HT1080 (cell line): ENCODE results near the gene IAH1. TPM values are rescaled to one million over a fixed set of nuclear protein-coding genes. Genes with fewer than 3 reads are reported as not detected.
A peak's percentile ranks its signal among the peaks of the same experiment; 100 is the strongest.
"Not testable (repeated sequence)": the region's sequence is repeated elsewhere in the genome, so short reads cannot be mapped to it uniquely, and the experiment has no call there.

Experiments used
- DNase-seq: peaks from one replicate; pipeline ENCODE4 v3.0.0-alpha.2; 2015; ENCODE audit warnings: low read depth
- total RNA-seq: library from RNA; depleted of rRNA; stranded (reverse); fragments of >200 nt; shearing (Covaris generic); gene quantifications from 2 replicates; pipeline ENCODE4 v1.2.3, GENCODE V29; 2014

IAH1 gene
- total RNA-seq, 1 experiment from 2014 or later = 11.4 TPM

GRCh38 chr2:9472511-9472910 lies 1.8 kb upstream of the IAH1 start:
- no peak for DNase-seq

- no peak for DNase-seq
Measured at GRCh38 chr2:9473308-9473984, 905 bp upstream of the IAH1 start.

DNA sequence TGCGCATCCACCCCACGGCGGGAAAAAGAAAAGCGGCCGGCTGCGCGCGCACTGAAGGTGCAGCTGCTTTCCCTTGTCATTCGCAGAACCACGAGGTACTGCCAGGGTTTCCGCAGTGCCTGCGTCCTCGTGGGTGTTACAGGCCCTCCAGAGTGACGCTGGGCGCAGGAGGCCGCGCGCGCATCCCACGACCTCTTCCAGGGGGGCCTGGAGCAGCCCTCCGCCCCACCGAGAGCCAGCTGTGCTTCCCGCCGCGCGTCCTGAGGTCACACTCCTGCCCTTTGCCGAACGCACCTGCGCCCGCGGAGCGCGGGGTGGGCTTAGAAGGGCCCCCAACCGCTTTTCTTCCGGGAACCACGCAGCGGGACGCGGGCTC lies 378 bp upstream of the IAH1 start:
- DNase-seq = no peak

GRCh38 chr2:9477914-9478313 lies 3.6 kb downstream of the IAH1 start:
- DNase-seq = no peak

GRCh38 chr2:9478526-9478925 lies 4.2 kb downstream of the IAH1 start:
- no peak for DNase-seq

- DNase-seq = no peak
Measured at GRCh38 chr2:9480157-9480556, 5.8 kb downstream of the IAH1 start.

DNA sequence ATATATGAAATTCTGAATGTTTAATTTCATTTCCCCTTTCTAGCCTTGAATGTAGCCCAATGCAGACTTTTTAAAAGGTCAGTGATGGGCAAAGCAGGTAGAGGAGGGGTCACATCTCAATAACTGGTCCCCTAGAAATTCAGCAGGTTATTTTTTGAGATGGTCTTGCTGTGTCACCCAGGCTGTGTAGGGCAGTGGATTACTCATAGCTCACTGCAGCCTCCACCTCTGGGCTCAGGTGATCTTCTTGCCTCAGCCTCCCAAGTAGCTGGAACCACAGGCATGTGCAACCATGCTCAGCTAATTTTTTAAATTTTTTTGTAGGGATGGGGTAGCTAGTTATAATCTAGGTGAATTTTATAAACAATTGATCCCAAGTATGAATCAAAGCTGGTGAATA lies 8.8 kb downstream of the IAH1 start:
- no peak for DNase-seq

- no peak for DNase-seq
Measured at GRCh38 chr2:9484533-9484932, 10.2 kb downstream of the IAH1 start.

GRCh38 chr2:9488583-9489547 lies 14.5 kb downstream of the IAH1 start:
- DNase-seq = no peak

- DNase-seq = no peak
Measured at GRCh38 chr2:9490789-9491188, 16.4 kb downstream of the IAH1 start.

- DNase-seq = no peak
Measured at GRCh38 chr2:9492927-9493326, 18.6 kb downstream of the IAH1 start.

DNA sequence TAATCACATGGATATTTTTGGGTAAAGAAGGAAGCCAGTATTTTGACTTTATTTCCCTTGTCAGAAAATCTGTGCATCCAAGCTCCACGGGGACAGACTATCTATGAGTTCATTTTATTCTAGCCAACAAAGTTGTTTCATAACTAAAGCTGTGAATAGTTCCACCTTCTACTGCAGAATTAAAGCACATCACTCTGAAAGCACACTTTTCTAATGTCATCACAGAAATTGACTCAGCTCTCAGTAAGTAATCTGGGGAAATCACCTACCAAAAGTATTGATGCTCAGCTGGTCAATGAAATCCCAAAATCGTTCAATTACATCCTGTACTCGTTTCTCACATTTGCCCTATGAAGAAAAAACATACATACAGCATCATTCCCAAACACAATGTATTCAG lies 19.1 kb downstream of the IAH1 start:
- DNase-seq = no peak

DNA sequence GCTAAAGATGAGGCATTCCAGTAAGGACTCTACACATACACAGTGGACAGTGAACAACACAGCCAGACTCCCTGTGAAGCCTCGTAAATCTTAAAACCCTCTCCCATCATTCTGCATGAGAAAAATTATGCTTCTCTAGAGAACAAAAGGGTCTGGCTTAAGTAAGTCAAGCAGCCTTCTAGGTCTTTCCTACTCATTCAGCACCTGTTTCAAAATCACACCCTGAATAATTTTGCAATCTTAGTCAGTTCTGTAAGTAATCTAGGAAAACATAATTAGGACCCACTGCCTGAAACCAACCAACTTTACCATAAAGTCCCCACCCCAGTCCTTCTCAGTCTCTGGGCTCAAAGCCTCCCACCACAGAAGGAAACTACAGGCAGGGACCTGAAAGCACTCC lies 19.7 kb downstream of the IAH1 start:
- DNase-seq = no peak

- DNase-seq = no peak
Measured at GRCh38 chr2:9497017-9497416, 22.7 kb downstream of the IAH1 start.

- DNase-seq = peak; percentile 15
Measured at GRCh38 chr2:9498210-9498609, 23.9 kb downstream of the IAH1 start.

GRCh38 chr2:9508931-9509330 lies 34.6 kb downstream of the IAH1 start:
- DNase-seq = no peak

- not testable (repeated sequence) for DNase-seq
Measured at GRCh38 chr2:9513946-9514345, 39.6 kb downstream of the IAH1 start.

DNA sequence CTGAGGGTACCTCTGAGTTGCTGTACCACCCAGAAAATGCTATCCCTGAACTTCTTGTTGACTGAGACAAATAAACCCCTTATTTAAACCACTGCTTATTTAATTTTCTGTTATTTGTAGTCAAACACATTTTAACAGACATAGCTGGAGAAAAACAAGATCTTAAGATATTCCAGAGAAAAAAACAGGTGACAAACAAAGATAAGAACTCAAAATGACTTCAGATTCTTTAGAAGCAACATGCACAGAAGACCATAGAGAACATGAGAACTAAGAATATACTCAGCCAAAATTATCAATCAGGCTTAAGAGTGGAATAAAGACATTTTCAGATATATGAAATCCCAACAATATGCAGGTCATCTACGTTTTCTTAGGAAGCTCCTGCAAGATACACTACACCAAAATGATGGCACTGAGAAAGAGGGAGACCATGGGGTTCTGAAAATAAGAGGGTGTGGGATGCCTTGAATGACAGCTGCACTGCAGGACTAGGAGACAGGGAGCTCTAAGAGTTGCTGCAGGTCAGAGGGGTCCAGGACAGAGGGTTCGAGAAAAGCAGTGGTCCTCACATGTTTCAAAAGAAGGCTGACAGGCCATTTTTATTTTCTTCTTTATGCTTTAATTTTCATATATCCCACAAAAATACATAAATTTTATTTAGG lies 42.9 kb downstream of the IAH1 start:
- DNase-seq = no peak

DNA sequence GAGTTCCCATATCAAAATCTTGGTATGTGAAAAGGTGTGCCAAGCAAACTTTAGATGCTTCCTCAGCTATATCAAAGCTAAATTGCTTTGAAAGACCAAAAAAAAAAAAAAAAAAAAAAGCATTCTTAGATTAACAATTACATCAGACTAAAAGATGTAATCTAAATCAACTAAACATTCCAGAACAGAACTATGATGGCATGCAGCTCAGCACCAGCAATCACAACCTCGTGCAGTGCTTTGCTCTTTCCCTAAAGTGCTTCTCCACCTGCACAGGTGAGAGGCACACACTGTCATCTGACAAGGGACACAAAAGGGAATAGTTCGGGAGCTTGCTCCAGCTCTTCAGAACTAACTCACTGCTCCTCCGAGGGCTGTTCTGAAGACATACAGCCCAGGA lies 43.8 kb downstream of the IAH1 start:
- no peak for DNase-seq

- no peak for DNase-seq
Measured at GRCh38 chr2:9518780-9519179, 44.4 kb downstream of the IAH1 start.

DNA sequence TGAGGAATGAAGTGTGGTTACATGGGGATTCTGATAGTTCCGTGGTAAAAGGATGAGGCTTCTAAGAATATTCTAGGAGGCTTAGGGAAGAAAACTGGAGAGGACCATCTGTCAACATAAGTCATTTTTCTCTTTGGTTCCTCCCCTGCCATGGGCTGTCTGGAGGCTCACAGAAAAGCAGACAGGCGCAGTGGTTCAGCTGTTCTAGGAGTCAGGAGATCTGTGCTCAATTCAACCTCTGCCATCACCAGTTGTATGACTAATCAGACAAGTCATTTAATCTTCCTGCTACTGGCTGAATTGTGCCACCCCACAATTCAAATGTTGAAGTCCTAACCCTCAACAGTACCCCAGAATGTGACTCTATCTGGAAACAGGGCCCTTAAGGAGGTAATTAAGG lies 44.9 kb downstream of the IAH1 start:
- peak; percentile 32 for DNase-seq

- DNase-seq = no peak
Measured at GRCh38 chr2:9524291-9524690, 49.9 kb downstream of the IAH1 start.
